ENCODE results near the gene EIF4A2. TPM values are rescaled to one million over a fixed set of nuclear protein-coding genes. Genes with fewer than 3 reads are reported as not detected.
A peak's percentile ranks its signal among the peaks of the same experiment; 100 is the strongest.

Gene EIF4A2
- total RNA-seq, 1 experiment from 2014 or later = 435 TPM

GRCh38 chr3:186775999-186776398 lies 7.4 kb upstream of the EIF4A2 start:
- POLR2A ChIA-PET (ENCODE audit: low non-redundant PET) = no interaction called here
- DNase-seq (ENCODE audit: low spot score) = peak; percentile 52
- no TSS peak for BruUV-seq (replicated peaks)

GRCh38 chr3:186779204-186779603 lies 4.2 kb upstream of the EIF4A2 start:
- TF ChIP-seq CTCF (conservative IDR thresholded peaks at IDR 0.05; ENCODE audit: low read depth, low read length) (no peak), EZH2 (IDR thresholded peaks at IDR 0.05; ENCODE audit: borderline replicate concordance, low read depth, low read length, poor library complexity, severe bottlenecking) (no peak)
- no TSS peak for BruUV-seq (replicated peaks)
- no peak for DNase-seq (ENCODE audit: low spot score)
- Histone ChIP-seq H3K4me1 (ENCODE audit: insufficient read depth, low read length, poor library complexity, severe bottlenecking) (no peaks in the 10 kb centered on the region), H3K4me3 (ENCODE audit: low read depth, low read length, poor library complexity, severe bottlenecking) (no peak overlapping the region), H3K27ac (ENCODE audit: low read depth, low read length, poor library complexity, severe bottlenecking) (no peak overlapping the region), H3K36me3 (ENCODE audit: insufficient read depth, low read length, poor library complexity, severe bottlenecking) (peaks cover 5% of the 10 kb centered on the region), H3K27me3 (replicated peaks; ENCODE audit: insufficient read depth, low read depth, low read length, poor library complexity) (no peaks in the 10 kb centered on the region), H3K9me3 (ENCODE audit: low read depth, low read length, poor library complexity, severe bottlenecking) (no peaks in the 10 kb centered on the region)
- intact Hi-C loops (cut with micrococcal nuclease; ENCODE audit: unreplicated experiment) = no loop called here
- ChIA-PET CTCF (no interaction called here), POLR2A (ENCODE audit: low non-redundant PET) (no interaction called here)

More at GRCh38 chr3:186775999-186776398, 7.4 kb upstream of the EIF4A2 start:
- CTCF ChIA-PET = no interaction called here
- no peaks in the 10 kb centered on the region for H3K9me3 ChIP-seq (ENCODE audit: low read depth, low read length, poor library complexity, severe bottlenecking)
- TF ChIP-seq CTCF (conservative IDR thresholded peaks at IDR 0.05; ENCODE audit: low read depth, low read length) (0 out of 2 replicates have a peak, but pooled peaks have one; percentile 17), EZH2 (IDR thresholded peaks at IDR 0.05; ENCODE audit: borderline replicate concordance, low read depth, low read length, poor library complexity, severe bottlenecking) (no peak)
- H3K4me1 ChIP-seq (ENCODE audit: insufficient read depth, low read length, poor library complexity, severe bottlenecking) = no peaks in the 10 kb centered on the region
- H3K36me3 ChIP-seq (ENCODE audit: insufficient read depth, low read length, poor library complexity, severe bottlenecking) = no peaks in the 10 kb centered on the region
- no peak overlapping the region for H3K27ac ChIP-seq (ENCODE audit: low read depth, low read length, poor library complexity, severe bottlenecking)
- no peak overlapping the region for H3K4me3 ChIP-seq (ENCODE audit: low read depth, low read length, poor library complexity, severe bottlenecking)
- H3K27me3 ChIP-seq (replicated peaks; ENCODE audit: insufficient read depth, low read depth, low read length, poor library complexity) = no peaks in the 10 kb centered on the region
- intact Hi-C loops (cut with micrococcal nuclease; ENCODE audit: unreplicated experiment) = no loop called here

- ChIA-PET POLR2A (ENCODE audit: low non-redundant PET) (interaction anchor here (0.6 to 0.7 kb wide), 2 partner anchors 39 to 167 kb away, joined by 3 read pairs; no protein-coding TSS in a partner anchor), CTCF (no interaction called here)
- peak overlapping the region; percentile 77 for H3K4me3 ChIP-seq (ENCODE audit: low read depth, low read length, poor library complexity, severe bottlenecking)
- H3K4me1 ChIP-seq (ENCODE audit: insufficient read depth, low read length, poor library complexity, severe bottlenecking) = peaks cover 16% of the 10 kb centered on the region
- H3K9me3 ChIP-seq (ENCODE audit: low read depth, low read length, poor library complexity, severe bottlenecking) = no peaks in the 10 kb centered on the region
- BruUV-seq (replicated peaks) = TSS peak; percentile 97
- H3K27me3 ChIP-seq (replicated peaks; ENCODE audit: insufficient read depth, low read depth, low read length, poor library complexity) = no peaks in the 10 kb centered on the region
- DNase-seq (ENCODE audit: low spot score) = no peak
- intact Hi-C loops (cut with micrococcal nuclease; ENCODE audit: unreplicated experiment) = loop anchor here (10.0 kb wide), 1 partner anchor 168 kb away; the partner anchor contains the start of gene AHSG
- peaks cover 39% of the 10 kb centered on the region for H3K36me3 ChIP-seq (ENCODE audit: insufficient read depth, low read length, poor library complexity, severe bottlenecking)
- H3K27ac ChIP-seq (ENCODE audit: low read depth, low read length, poor library complexity, severe bottlenecking) = peak overlapping the region; percentile 98
- TF ChIP-seq EZH2 (IDR thresholded peaks at IDR 0.05; ENCODE audit: borderline replicate concordance, low read depth, low read length, poor library complexity, severe bottlenecking) (no peak), CTCF (conservative IDR thresholded peaks at IDR 0.05; ENCODE audit: low read depth, low read length) (no peak)
Measured at GRCh38 chr3:186782542-186783057, 777 bp upstream of the EIF4A2 start.
